SK-N-MC (cell line): Measurements from ENCODE around the gene GAP43.

Experiments
- EZH2 ChIP-seq: fragments of 200-600 bp; sonication (generic); IDR thresholded peaks from one replicate; pipeline ENCODE4 v1.6.1; 2017; ENCODE audit warnings: antibody characterized with exemption
- FOXP2 ChIP-seq: optimal IDR thresholded peaks from 2 replicates; pipeline ENCODE3; 2011; ENCODE audit warnings: mild to moderate bottlenecking, moderate library complexity; ENCODE audit not compliant: insufficient read depth; ENCODE audit errors: extremely low read length, control extremely low read depth
- POLR2AphosphoS5 ChIP-seq: IDR thresholded peaks from 2 replicates; pipeline ENCODE4 v1.6.1; 2012; ENCODE audit warnings: mild to moderate bottlenecking, low read depth, low read length, borderline replicate concordance

DNA sequence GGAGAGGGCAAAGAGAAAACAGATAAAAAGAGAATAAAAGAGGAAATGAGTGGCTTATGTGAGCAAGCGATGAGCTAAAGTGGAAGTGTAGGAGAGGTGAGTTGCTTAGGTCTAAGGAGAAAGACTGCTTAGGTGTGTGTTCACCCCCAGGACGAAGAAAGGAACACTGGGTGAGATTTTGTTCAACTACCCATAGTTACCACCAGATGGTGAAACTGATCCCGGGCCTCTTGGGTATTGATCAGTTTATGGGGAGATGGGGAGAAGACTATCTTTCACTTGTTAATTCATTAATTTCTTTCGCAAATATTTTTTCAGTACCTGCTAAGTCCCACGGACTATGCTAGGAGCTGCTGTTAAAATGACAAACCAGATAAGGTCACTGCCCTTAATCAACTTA, 33.9 kb downstream of the GAP43 start:
- no peak for TF ChIP-seq POLR2AphosphoS5
- TF ChIP-seq FOXP2 = no peak
- TF ChIP-seq EZH2 = no peak
